ENCODE measurements around the gene TFAP2E.
"Not testable (repeated sequence)": the region's sequence is repeated elsewhere in the genome, so short reads cannot be mapped to it uniquely, and the experiment has no call there.

TFAP2E gene

GRCh38 chr1:35571263-35571662 lies 1.9 kb upstream of the TFAP2E start:
- DNase-seq (ENCODE audit: extremely low read depth in 1 of 2, low read depth in 1 of 2), result no peak

DNA sequence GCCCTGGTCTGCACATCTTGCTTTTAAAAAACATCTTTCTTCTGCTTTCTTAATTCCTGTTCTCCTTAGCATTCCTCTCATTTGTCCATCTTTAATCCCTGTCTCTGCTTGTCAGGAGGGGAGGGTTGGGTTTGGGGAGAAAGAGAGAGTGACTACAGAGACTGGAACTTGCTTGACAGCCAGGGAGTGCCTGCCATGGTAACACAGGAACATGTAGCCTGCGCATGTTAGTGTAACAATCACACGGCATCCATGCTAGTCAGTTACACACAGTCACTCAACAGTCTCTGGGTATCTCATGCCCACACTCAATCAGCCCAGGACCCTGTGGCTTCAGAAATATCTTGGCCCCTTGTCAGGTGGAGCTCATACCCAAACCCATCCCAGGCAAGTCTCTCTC lies 818 bp upstream of the TFAP2E start:
- DNase-seq (ENCODE audit: extremely low read depth in 1 of 2, low read depth in 1 of 2), result no peak

GRCh38 chr1:35574125-35574654 lies 1.1 kb downstream of the TFAP2E start:
- DNase-seq (ENCODE audit: extremely low read depth in 1 of 2, low read depth in 1 of 2), result no peak

DNA sequence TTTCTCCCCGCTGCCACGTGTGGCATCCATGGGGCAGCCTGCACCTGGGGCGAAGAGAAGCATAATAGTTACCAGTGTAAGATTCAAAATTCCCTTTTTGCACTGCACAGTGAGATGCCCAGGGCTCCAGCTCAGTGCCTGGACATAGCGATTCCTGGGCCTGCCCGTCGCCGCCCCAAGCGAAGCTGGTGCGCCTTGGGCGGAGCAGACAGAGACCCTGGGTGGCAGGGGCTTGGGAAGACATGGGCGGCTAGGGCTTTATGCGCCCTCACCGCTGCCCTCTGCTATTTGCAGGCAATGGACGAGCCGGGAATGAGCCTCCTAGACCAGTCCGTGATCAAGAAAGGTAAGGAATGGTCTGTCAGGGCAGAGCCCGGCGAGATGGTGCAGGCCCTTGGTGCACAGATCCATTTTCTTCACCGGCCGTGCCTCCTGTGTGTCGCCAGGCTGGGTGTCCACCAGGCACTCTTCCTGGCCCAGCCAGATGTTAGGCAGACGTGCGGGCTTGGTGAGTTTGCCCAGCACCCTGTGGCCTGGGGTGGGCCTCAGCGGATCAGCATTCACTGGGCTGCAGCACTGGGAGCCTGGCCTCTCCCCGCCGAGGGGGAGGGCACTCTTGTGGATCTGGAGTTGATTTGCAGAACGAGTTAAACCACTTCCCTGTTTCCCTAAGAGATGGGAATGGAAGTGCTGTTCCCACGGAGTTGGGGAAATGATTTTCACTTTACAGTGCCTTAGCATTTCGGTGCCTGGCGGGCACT lies 1.7 kb downstream of the TFAP2E start:
- no peak for DNase-seq (ENCODE audit: extremely low read depth in 1 of 2, low read depth in 1 of 2)

DNA sequence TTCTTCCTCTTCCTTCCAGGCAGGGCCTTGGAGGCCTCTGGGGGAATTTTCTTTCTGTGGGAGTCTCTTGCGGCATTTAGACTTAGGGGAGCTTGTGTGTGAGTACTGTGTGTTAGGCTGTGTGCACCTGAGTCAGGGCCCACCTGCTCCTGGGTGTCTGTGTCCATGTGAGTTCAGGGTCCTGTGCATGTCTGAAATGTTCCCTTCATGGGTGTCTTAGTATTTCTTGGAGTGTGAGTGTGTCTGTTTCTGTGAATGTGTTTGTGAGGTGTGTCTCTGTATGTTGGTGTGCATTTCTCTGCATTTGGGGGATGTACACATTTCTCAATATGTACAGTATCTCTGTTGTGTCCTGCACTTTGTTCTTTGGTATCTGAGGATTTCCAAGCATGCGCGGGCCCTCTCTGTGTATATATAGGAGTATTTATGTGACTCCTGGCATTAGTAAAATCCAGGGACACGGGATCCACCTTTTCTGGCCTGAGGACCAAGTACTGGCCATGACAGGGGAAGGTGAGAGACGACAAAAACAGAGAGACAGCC lies 2.4 kb downstream of the TFAP2E start:
- DNase-seq (ENCODE audit: extremely low read depth in 1 of 2, low read depth in 1 of 2), result no peak

- no peak for DNase-seq (ENCODE audit: extremely low read depth in 1 of 2, low read depth in 1 of 2)
These were observed 3.1 kb downstream of the TFAP2E start for GRCh38 chr1:35576061-35576765.

- not testable (repeated sequence) for DNase-seq (ENCODE audit: extremely low read depth in 1 of 2, low read depth in 1 of 2)
These were observed 3.6 kb downstream of the TFAP2E start for GRCh38 chr1:35576766-35577070.

DNA sequence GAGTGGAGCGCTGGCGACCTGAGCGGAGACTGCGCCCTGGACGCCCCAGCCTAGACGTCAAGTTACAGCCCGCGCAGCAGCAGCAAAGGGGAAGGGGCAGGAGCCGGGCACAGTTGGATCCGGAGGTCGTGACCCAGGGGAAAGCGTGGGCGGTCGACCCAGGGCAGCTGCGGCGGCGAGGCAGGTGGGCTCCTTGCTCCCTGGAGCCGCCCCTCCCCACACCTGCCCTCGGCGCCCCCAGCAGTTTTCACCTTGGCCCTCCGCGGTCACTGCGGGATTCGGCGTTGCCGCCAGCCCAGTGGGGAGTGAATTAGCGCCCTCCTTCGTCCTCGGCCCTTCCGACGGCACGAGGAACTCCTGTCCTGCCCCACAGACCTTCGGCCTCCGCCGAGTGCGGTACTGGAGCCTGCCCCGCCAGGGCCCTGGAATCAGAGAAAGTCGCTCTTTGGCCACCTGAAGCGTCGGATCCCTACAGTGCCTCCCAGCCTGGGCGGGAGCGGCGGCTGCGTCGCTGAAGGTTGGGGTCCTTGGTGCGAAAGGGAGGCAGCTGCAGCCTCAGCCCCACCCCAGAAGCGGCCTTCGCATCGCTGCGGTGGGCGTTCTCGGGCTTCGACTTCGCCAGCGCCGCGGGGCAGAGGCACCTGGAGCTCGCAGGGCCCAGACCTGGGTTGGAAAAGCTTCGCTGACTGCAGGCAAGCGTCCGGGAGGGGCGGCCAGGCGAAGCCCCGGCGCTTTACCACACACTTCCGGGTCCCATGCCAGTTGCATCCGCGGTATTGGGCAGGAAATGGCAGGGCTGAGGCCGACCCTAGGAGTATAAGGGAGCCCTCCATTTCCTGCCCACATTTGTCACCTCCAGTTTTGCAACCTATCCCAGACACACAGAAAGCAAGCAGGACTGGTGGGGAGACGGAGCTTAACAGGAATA lies 4.2 kb downstream of the TFAP2E start:
- peak; percentile 44 to 47 for DNase-seq (ENCODE audit: extremely low read depth in 1 of 2, low read depth in 1 of 2)

DNA sequence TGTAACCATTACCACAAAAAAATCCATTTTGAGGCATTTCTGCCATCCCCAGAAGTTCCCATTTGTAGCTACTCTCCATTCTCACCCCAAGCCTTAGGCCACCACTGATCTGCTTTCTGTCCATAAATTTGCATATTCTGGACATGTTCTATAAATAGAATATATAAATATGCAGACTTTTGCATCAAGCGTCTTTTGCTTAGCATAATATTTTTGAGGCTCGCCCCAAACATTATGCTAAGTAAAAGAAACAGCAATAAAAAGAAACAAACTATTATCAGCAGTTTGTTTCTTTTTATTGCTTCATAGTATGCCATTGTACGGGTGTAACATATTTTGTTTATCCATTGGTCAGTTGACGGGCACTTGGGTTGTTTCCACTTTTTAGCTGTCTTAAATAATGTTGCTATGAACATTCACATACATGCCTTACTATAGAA lies 7.9 kb downstream of the TFAP2E start:
- no peak for DNase-seq (ENCODE audit: extremely low read depth in 1 of 2, low read depth in 1 of 2)

DNA sequence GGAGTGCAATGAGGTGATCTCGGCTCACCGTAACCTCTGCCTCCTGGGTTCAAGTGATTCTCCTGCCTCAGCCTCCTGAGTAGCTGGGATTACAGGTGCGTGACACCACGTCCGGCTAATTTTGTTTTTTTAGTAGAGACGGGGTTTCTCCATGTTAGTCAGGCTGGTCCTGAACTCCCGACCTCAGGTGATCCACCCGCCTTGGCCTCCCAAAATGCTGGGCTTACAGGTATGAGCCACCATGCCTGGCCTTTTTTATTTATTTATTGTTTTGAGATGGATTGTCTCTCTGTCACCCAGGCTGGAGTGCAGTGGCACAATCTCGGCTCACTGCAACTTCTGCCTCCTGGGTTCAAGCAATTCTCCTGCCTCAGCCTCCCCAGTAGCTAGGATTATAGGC lies 8.5 kb downstream of the TFAP2E start:
- DNase-seq (ENCODE audit: extremely low read depth in 1 of 2, low read depth in 1 of 2), result not testable (repeated sequence)

DNA sequence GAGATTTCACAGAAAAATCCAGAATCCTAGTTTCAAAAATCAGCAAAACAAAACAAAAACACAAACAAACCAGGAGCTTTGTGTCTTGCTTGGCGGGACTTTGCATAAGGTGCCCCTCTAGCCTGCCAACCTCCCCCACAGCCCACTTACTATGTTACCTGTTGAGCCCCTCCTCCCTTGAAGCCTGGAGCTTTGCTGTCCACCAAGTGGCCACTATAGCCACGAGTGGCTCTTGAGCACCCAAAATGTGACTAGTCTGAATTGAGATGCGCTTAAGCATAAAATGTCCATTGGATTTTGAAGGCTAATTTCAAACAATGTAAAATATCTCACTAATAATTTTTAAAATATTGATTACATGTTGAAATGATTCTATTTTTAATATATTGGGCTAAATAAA lies 12.2 kb downstream of the TFAP2E start:
- DNase-seq (ENCODE audit: extremely low read depth in 1 of 2, low read depth in 1 of 2), result no peak

DNA sequence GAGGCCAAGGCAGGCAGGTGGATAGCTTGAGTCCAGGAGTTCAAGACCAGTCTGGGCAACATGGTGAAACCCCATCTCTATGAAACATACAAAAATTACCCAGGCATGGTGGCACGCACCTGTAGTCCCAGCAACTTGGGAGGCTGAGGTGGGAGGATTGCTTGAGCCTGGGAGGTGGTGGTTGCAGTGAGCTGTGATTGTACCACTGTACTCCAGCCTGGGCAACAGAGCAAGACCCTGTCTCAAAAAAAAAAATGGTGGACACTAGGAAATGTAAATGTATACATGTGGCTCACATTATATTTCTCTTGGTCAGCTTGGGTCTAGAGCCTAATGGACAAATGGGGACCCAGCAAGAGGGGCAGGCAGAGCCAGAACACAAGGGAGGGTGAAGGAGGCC lies 12.7 kb downstream of the TFAP2E start:
- DNase-seq (ENCODE audit: extremely low read depth in 1 of 2, low read depth in 1 of 2), result not testable (repeated sequence)

DNA sequence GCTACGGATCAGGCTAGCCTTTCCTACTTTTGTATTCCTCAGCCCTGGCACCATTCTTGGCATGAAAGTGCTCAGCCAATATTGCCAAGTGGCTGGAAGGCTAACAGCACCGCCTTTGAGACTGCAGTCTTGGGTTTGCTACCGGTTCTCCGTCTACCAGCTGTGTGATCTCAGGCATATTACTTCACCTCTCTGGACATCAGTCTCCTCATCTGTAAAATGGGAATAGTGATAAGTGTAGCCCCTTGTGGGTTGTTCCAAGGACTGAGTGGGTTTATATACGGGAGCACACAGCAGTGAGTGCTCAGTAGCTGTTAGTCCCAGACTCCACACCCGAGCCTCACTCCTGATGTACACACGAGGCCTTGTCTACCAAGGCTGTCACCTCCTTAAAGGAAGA lies 13.7 kb downstream of the TFAP2E start:
- DNase-seq (ENCODE audit: extremely low read depth in 1 of 2, low read depth in 1 of 2), result no peak

DNA sequence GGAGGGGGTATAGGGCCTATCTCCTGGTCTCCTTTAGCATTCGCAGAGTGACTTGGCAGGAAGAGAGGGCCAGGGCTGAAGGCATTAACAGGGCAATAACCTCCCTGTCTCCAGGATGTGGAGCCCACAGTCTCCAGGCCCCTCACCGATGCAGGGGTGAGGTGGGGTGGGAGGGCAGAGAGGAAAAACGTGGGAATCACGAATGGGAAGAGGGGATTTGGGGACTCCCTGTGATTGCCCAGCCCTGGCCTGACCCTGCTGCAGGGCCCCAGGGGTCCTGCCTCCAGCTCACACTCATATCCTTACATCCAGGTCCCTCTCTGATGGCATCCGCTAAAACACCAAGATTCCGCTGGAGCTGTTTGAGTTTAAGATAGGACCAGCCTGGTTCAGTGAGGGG lies 14.6 kb downstream of the TFAP2E start:
- DNase-seq (ENCODE audit: extremely low read depth in 1 of 2, low read depth in 1 of 2), result no peak

DNA sequence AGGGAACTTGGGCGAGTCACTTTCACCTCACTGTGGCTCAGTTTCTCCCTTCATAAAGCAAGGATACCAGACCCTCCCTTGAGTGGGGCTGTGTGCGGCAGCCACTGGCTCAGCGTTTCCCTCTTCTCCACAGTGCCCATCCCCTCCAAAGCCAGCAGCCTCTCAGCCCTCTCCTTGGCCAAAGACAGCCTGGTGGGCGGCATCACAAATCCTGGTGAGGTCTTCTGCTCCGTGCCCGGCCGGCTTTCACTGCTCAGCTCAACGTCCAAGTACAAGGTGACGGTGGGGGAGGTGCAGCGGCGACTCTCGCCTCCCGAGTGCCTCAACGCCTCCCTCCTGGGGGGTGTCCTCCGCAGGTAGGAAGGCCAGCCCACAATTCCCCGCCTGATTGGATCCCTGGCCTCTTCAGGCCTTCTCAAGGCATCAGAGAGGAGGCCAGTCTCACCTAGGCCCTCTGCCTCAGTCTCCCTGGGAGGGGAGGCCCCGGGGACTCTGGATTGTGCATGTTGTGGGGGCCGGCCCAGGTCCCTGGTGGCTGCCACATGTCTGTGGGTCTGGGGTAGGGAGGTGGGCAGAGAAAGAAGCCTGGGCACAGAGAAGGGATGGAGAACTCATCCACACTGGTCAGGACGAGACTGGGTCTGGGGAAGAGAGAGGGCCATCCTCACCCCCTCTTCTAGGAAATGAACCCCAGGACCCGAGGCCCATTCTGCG lies 15.2 kb downstream of the TFAP2E start:
- DNase-seq (ENCODE audit: extremely low read depth in 1 of 2, low read depth in 1 of 2), result no peak

- no peak for DNase-seq (ENCODE audit: extremely low read depth in 1 of 2, low read depth in 1 of 2)
These were observed 16.7 kb downstream of the TFAP2E start for GRCh38 chr1:35589516-35590427.

GRCh38 chr1:35590476-35591040 lies 17.4 kb downstream of the TFAP2E start:
- no peak for DNase-seq (ENCODE audit: extremely low read depth in 1 of 2, low read depth in 1 of 2)

GRCh38 chr1:35591211-35591610 lies 18.1 kb downstream of the TFAP2E start:
- DNase-seq (ENCODE audit: extremely low read depth in 1 of 2, low read depth in 1 of 2), result no peak
